ENCODE measurements around the gene SORCS3. TPM values are rescaled to one million over a fixed set of nuclear protein-coding genes. Genes with fewer than 3 reads are reported as not detected.

SORCS3 gene
- total and polyA plus RNA-seq, 4 donors = 0.93 TPM; not detected in 3

DNA sequence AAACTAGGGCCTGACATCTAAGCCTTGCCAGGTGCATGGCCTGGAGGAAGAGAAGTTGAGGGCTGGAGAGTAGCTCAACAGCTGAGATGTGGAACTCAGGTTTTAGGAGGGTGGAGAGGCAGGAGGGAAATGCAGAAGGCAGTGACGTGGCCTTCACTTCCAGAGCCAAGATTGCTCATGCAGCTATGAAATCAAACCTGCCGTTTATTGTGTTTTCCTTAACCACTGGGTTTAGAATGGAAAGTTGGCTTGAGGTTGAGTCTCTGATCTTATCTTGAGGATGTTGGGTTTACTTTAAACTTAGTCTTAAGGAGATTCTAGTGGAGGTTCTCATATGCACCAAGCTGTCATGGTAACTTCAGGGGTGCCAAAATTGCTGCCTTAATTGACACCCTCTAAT, 178.6 kb downstream of the SORCS3 start:
- no peak for TF ChIP-seq EGR1 (IDR thresholded peaks at IDR 0.05; ENCODE audit: low read depth in 2 of 2)
- no peak for TF ChIP-seq FOXA1 (IDR thresholded peaks at IDR 0.05)
- no peak for TF ChIP-seq SP1 (IDR thresholded peaks at IDR 0.05)
- TF ChIP-seq, protein P1, sequence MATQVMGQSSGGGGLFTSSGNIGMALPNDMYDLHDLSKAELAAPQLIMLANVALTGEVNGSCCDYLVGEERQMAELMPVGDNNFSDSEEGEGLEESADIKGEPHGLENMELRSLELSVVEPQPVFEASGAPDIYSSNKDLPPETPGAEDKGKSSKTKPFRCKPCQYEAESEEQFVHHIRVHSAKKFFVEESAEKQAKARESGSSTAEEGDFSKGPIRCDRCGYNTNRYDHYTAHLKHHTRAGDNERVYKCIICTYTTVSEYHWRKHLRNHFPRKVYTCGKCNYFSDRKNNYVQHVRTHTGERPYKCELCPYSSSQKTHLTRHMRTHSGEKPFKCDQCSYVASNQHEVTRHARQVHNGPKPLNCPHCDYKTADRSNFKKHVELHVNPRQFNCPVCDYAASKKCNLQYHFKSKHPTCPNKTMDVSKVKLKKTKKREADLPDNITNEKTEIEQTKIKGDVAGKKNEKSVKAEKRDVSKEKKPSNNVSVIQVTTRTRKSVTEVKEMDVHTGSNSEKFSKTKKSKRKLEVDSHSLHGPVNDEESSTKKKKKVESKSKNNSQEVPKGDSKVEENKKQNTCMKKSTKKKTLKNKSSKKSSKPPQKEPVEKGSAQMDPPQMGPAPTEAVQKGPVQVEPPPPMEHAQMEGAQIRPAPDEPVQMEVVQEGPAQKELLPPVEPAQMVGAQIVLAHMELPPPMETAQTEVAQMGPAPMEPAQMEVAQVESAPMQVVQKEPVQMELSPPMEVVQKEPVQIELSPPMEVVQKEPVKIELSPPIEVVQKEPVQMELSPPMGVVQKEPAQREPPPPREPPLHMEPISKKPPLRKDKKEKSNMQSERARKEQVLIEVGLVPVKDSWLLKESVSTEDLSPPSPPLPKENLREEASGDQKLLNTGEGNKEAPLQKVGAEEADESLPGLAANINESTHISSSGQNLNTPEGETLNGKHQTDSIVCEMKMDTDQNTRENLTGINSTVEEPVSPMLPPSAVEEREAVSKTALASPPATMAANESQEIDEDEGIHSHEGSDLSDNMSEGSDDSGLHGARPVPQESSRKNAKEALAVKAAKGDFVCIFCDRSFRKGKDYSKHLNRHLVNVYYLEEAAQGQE (IDR thresholded peaks at IDR 0.05) = no peak
- no peak for TF ChIP-seq RAD21 (IDR thresholded peaks at IDR 0.05)
- TF ChIP-seq, protein P2, sequence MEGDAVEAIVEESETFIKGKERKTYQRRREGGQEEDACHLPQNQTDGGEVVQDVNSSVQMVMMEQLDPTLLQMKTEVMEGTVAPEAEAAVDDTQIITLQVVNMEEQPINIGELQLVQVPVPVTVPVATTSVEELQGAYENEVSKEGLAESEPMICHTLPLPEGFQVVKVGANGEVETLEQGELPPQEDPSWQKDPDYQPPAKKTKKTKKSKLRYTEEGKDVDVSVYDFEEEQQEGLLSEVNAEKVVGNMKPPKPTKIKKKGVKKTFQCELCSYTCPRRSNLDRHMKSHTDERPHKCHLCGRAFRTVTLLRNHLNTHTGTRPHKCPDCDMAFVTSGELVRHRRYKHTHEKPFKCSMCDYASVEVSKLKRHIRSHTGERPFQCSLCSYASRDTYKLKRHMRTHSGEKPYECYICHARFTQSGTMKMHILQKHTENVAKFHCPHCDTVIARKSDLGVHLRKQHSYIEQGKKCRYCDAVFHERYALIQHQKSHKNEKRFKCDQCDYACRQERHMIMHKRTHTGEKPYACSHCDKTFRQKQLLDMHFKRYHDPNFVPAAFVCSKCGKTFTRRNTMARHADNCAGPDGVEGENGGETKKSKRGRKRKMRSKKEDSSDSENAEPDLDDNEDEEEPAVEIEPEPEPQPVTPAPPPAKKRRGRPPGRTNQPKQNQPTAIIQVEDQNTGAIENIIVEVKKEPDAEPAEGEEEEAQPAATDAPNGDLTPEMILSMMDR (IDR thresholded peaks at IDR 0.05; ENCODE audit: low read depth, low read length, missing input control) = no peak
- WGBS = 53% methylated on average over 2 of the region's 2 CpGs
- no peaks in the 10 kb centered on the region for H3K4me1 ChIP-seq (ENCODE audit: control insufficient read depth in 4 of 4, insufficient read depth in 4 of 4, low read length in 3 of 4)
- H3K27ac ChIP-seq (ENCODE audit: low read depth in 1 of 2, low read length in 2 of 2) = no peak overlapping the region
- DNase-seq (ENCODE audit: low spot score) = no peak
- no peaks in the 10 kb centered on the region for H3K36me3 ChIP-seq (ENCODE audit: control insufficient read depth in 4 of 4, insufficient read depth in 3 of 4, low read depth in 1 of 4, low read length in 3 of 4)
- H3K27me3 ChIP-seq (ENCODE audit: control insufficient read depth in 4 of 4, insufficient read depth in 4 of 4, low read length in 3 of 4) = no peaks in the 10 kb centered on the region
- H3K9me3 ChIP-seq (ENCODE audit: control insufficient read depth in 4 of 4, low read length in 3 of 4) = no peaks in the 10 kb centered on the region
- no peak overlapping the region for H3K9ac ChIP-seq (ENCODE audit: low read depth in 1 of 2, low read length in 2 of 2)
- no peak overlapping the region for H3K4me3 ChIP-seq (ENCODE audit: low read depth in 1 of 3, low read length in 3 of 3)

DNA sequence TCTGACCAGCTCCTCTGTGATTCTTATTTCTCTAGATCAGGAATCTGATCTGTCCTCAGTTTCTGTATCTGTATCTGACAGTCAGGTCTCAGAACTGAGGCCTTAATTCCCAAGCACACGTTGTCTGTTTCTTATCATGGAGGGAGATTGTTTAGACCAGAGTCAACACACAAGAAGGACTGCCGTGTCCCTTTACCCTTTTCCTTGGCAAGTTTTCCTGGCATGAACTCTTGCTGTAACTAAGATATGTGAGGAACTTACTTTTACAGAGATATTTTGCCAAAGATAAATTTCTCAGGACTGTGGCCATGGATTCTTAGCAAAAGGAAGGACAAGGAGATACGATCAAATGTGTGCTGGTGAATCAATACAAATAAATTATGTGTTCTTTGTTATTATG, 181.0 kb downstream of the SORCS3 start:
- Histone ChIP-seq H3K4me1 (ENCODE audit: control insufficient read depth in 4 of 4, insufficient read depth in 4 of 4, low read length in 3 of 4) (no peaks in the 10 kb centered on the region), H3K9ac (ENCODE audit: low read depth in 1 of 2, low read length in 2 of 2) (no peak overlapping the region), H3K36me3 (ENCODE audit: control insufficient read depth in 4 of 4, insufficient read depth in 3 of 4, low read depth in 1 of 4, low read length in 3 of 4) (no peaks in the 10 kb centered on the region), H3K9me3 (ENCODE audit: control insufficient read depth in 4 of 4, low read length in 3 of 4) (peaks cover 0 to 1% (median 0%) of the 10 kb centered on the region in 4 donors), H3K27me3 (ENCODE audit: control insufficient read depth in 4 of 4, insufficient read depth in 4 of 4, low read length in 3 of 4) (no peaks in the 10 kb centered on the region), H3K27ac (ENCODE audit: low read depth in 1 of 2, low read length in 2 of 2) (no peak overlapping the region), H3K4me3 (ENCODE audit: low read depth in 1 of 3, low read length in 3 of 3) (no peak overlapping the region)
- DNase-seq (ENCODE audit: low spot score) = no peak
- WGBS = 40% methylated on average over 3 of the region's 3 CpGs
- TF ChIP-seq, protein P1 (IDR thresholded peaks at IDR 0.05) = no peak
- TF ChIP-seq GABPA (IDR thresholded peaks at IDR 0.05 in 1 of 2, conservative IDR thresholded peaks at IDR 0.05 in 1 of 2) (no peak), RXRA (IDR thresholded peaks at IDR 0.05) (no peak)
